Upper lobe of right lung (tissue), 1 donor: Measurements from ENCODE around the gene BMPR1A. TPM values are rescaled to one million over a fixed set of nuclear protein-coding genes. Genes with fewer than 3 reads are reported as not detected.

Source experiments
- ATAC-seq: fragments of 200-7000 bp; cut with Tn5 transposase; one replicate; pipeline ENCODE4 v1.9.1; 2020; ENCODE audit warnings: mild to moderate bottlenecking, moderate library complexity
- DNase-seq: peaks from one replicate; pipeline ENCODE4 v3.0.0-alpha.2; 2020
- H3K27ac ChIP-seq: fragments of 200-600 bp; one replicate; pipeline ENCODE4 v1.8.0; 2022
- H3K27me3 ChIP-seq: fragments of 200-600 bp; one replicate; pipeline ENCODE4 v1.8.0; 2022; ENCODE audit warnings: mild to moderate bottlenecking
- H3K36me3 ChIP-seq: fragments of 200-600 bp; one replicate; pipeline ENCODE4 v1.8.0; 2022
- H3K4me1 ChIP-seq: fragments of 200-600 bp; one replicate; pipeline ENCODE4 v1.8.0; 2022
- H3K4me3 ChIP-seq: fragments of 200-600 bp; one replicate; pipeline ENCODE4 v1.8.0; 2022; ENCODE audit warnings: mild to moderate bottlenecking
- H3K9me3 ChIP-seq: fragments of 200-600 bp; one replicate; pipeline ENCODE4 v1.8.0; 2022
- CTCF ChIP-seq: fragments of 200-600 bp; IDR thresholded peaks from one replicate; pipeline ENCODE4 v1.8.0; 2022; ENCODE audit warnings: antibody characterized with exemption
- intact Hi-C: fragments of 100-400 bp; cut with DNase I; formaldehyde crosslinking; loops from one replicate; pipeline ENCODE4 v1.11.0; 2022
- total RNA-seq: library from RNA; stranded (reverse); fragmentation: NEBNext Ultra II Directional; extraction: Animal tissue kit (Norgen Biotek cat#: 25700); gene quantifications from one replicate; pipeline ENCODE4 v1.2.1, GENCODE V29; 2021
- donor health status: DM: no; HTN: yes; CAD: no; lungs with severe emphysema.

The BMPR1A gene
- total RNA-seq, 1 donor from 2014 or later, result 41.2 TPM

DNA sequence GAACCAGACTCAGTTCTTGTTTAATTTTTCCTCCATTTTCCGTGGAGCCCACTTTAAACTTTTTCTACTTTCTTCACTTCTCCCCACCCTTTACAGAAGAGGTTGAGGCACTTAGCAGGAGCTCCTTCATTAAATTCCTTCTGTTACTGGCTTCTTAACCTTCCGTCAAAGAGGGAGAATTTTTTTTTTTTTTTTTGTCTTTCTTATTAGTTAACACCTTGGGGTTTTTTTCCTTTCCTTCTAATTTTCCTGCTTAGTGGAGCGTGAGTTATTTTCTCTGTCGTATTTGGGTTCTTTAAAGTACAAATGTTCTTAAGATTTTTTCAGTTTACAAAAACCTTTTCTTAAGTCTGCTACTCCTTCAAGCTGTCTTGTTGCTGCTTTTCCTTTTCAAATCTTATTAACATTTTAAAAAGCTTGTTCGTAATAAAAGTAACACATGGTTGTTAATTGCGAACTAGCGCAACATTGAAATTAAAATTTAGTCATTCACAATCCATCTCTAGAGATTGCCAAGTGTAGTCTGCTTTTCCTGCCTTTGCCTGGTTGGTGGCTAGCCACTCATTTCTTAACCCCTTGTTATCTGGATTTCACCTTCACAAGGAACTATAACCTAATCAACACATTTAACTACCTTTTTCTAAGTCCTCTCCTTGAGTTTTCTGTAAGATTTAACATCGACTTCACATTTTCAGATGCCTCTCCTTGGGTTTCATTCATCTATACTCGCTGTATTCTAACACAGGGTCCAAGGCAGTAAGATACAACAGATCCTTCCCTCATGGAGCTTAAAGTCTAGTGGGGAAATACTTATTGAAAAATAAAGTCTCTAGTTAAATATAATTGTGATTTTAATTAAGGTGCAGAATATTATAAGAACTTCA lies 2.0 kb downstream of the BMPR1A start:
- no peak for TF ChIP-seq CTCF
- no peak for ATAC-seq
- Histone ChIP-seq H3K27ac (peak overlapping the region; percentile 87), H3K9me3 (no peaks in the 10 kb centered on the region), H3K36me3 (no peaks in the 10 kb centered on the region), H3K4me3 (peak overlapping the region; percentile 59), H3K27me3 (peaks cover 16% of the 10 kb centered on the region), H3K4me1 (peaks cover 5% of the 10 kb centered on the region)
- intact Hi-C loops, result no loop called here
- DNase-seq, result no peak

DNA sequence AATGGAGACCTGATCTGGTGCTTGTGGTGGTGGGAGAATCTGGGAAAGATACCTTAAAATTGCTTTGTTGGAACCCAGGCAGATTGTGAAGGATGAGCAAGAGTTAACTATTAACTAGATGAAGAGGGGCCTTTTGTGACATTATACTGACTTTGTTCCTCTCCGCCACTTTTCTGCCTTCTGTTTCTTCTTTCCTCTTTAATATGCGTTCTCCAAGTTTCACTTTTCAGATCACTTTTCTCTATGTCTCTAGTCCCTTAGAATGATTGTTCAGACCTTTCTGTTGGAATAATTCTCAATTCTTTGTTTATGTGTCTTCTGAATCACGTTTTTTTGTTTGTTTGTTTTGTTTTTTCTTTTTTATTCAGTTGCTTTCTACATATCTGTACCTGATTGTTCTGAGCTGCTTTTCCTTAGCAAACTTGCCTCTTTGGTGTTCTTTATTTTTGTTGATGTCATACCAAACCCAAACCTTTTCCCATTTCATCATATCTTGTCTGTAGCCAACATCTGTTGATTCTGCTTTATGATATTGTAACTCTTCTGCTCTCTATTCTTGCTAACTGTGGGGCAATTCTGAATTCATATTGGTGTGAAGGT lies 2.8 kb downstream of the BMPR1A start:
- Histone ChIP-seq H3K4me1 (peaks cover 5% of the 10 kb centered on the region), H3K4me3 (peak overlapping the region; percentile 59), H3K9me3 (no peaks in the 10 kb centered on the region), H3K36me3 (no peaks in the 10 kb centered on the region), H3K27me3 (peaks cover 16% of the 10 kb centered on the region), H3K27ac (no peak overlapping the region)
- TF ChIP-seq CTCF, result no peak
- intact Hi-C loops, result no loop called here
- DNase-seq, result no peak
- ATAC-seq, result no peak

GRCh38 chr10:86763404-86763803 lies 7.0 kb downstream of the BMPR1A start:
- no peak for DNase-seq
- Histone ChIP-seq H3K9me3 (no peaks in the 10 kb centered on the region), H3K27me3 (peaks cover 14% of the 10 kb centered on the region), H3K27ac (no peak overlapping the region), H3K4me3 (no peak overlapping the region), H3K36me3 (no peaks in the 10 kb centered on the region), H3K4me1 (no peaks in the 10 kb centered on the region)
- intact Hi-C loops, result no loop called here
- no peak for ATAC-seq
- TF ChIP-seq CTCF, result no peak

DNA sequence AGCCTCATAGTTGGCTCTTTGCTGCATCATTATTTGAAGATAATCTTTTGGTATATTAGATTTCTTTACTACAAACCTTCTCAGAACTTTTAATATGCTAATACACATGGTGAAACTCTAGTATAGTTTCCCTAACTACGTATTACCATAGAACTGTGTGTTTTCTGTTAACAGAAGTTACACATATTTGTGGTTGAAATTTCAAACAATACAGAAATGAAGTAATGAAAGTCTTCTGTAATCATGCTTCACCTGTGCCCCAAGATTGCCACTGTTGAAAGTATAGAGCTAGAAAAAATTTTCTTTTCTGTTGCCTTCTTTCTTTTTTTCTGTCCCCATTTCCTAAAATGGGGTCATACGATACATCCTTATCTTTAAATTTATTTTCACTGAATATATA lies 9.1 kb downstream of the BMPR1A start:
- ATAC-seq, result no peak
- Histone ChIP-seq H3K36me3 (no peaks in the 10 kb centered on the region), H3K9me3 (no peaks in the 10 kb centered on the region), H3K4me3 (no peak overlapping the region), H3K27me3 (peaks cover 2% of the 10 kb centered on the region), H3K4me1 (no peaks in the 10 kb centered on the region), H3K27ac (no peak overlapping the region)
- intact Hi-C loops, result no loop called here
- no peak for DNase-seq
- no peak for TF ChIP-seq CTCF

- Histone ChIP-seq H3K4me3 (no peak overlapping the region), H3K4me1 (peaks cover 4% of the 10 kb centered on the region), H3K9me3 (no peaks in the 10 kb centered on the region), H3K27me3 (no peaks in the 10 kb centered on the region), H3K36me3 (no peaks in the 10 kb centered on the region), H3K27ac (no peak overlapping the region)
- DNase-seq (no peak), ATAC-seq (no peak)
- no peak for TF ChIP-seq CTCF
- intact Hi-C loops, result no loop called here
Measured at GRCh38 chr10:86768412-86769062, 12.1 kb downstream of the BMPR1A start.
